Brain microvascular endothelial cell (primary cell): ENCODE data around the gene PLAC1.

Experiments used
- DNase-seq: peaks from one replicate; pipeline ENCODE4 v3.0.0-alpha.2; 2020
- H3K27ac ChIP-seq: fragments of 250-450 bp; sonication (Bioruptor Pico); 2 replicates; pipeline ENCODE4 v1.5.1; 2020; ENCODE audit warnings: mild to moderate bottlenecking, moderate library complexity
- H3K27me3 ChIP-seq: fragments of 250-450 bp; sonication (Bioruptor Pico); replicated peaks from 2 replicates; pipeline ENCODE4 v1.5.1; 2020; ENCODE audit warnings: mild to moderate bottlenecking
- H3K36me3 ChIP-seq: fragments of 250-450 bp; sonication (Bioruptor Pico); replicated peaks from 2 replicates; pipeline ENCODE4 v1.5.1; 2020; ENCODE audit warnings: mild to moderate bottlenecking
- H3K4me3 ChIP-seq: 2 replicates; pipeline ENCODE4 v1.5.1; 2011; ENCODE audit warnings: low read depth, mild to moderate bottlenecking, control low read depth, low read length, moderate library complexity
- CTCF ChIP-seq: IDR thresholded peaks from 2 replicates; pipeline ENCODE4 v1.5.1; 2011; ENCODE audit warnings: low read depth, mild to moderate bottlenecking, moderate library complexity, low read length, control low read depth, inconsistent platforms; ENCODE audit errors: missing control alignments
- in situ Hi-C: cut with HindIII; loops from 2 replicates; pipeline ENCODE4 v1.10.0; 2017; ENCODE audit warnings: low sequenced_read_pairs, low pct_ligation_motif_present

The PLAC1 gene

DNA sequence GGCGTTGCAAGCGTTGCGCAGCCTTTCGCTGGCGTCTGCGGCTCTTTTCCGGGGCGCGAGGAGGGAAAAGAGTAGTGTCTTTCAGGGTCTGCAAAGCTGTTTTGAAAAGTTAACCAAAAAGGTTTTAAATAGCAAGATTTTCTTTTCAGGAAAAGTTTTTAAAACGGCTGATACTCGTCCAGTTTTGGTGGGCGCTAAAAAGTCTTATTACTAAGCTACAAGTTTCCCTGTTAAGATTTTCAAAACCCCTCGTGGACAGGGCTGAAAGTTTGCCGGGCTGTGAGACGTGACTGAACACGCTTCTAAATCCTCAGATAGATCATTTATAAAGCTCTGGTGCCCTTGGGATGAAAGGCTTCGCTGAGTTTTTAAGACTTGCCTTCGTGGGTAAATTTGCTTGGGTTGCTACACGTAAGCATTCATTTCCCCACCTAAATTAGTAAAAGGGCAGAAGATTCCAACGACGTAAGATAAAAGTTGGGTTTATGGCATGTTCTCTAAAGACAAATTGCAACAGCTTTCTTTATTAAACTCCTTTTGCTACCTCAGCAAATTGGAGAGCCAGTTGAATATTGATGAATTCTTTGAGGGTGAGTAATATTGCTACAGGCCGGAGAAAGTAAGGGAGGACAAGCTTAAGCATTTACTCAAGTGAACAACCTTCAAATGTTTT is 106.8 kb downstream of the PLAC1 start:
- H3K27me3 ChIP-seq = no peaks in the 10 kb centered on the region
- no peak overlapping the region for H3K27ac ChIP-seq

GRCh38 chrX:134548257-134549201 is 109.7 kb downstream of the PLAC1 start:
- in situ Hi-C loops = no loop called here
- H3K27me3 ChIP-seq = no peaks in the 10 kb centered on the region
- no peaks in the 10 kb centered on the region for H3K36me3 ChIP-seq
- DNase-seq = no peak
- H3K4me3 ChIP-seq = peak overlapping the region; percentile 72
- TF ChIP-seq CTCF = no peak
- peak overlapping the region; percentile 88 for H3K27ac ChIP-seq

More for the DNA sequence above, 106.8 kb downstream of the PLAC1 start:
- no peak for TF ChIP-seq CTCF
- in situ Hi-C loops = no loop called here
- H3K36me3 ChIP-seq = no peaks in the 10 kb centered on the region
- H3K4me3 ChIP-seq = peak overlapping the region; percentile 72
- no peak for DNase-seq

GRCh38 chrX:134547047-134547679 is 111.1 kb downstream of the PLAC1 start:
- DNase-seq = no peak
- Histone ChIP-seq H3K27ac (no peak overlapping the region), H3K27me3 (no peaks in the 10 kb centered on the region), H3K4me3 (peak overlapping the region; percentile 72), H3K36me3 (no peaks in the 10 kb centered on the region)
- in situ Hi-C loops = no loop called here
- no peak for TF ChIP-seq CTCF

- Histone ChIP-seq H3K4me3 (no peak overlapping the region), H3K36me3 (no peaks in the 10 kb centered on the region), H3K27me3 (no peaks in the 10 kb centered on the region), H3K27ac (no peak overlapping the region)
- no peak for TF ChIP-seq CTCF
- in situ Hi-C loops = no loop called here
- DNase-seq = no peak
These were observed 112.1 kb downstream of the PLAC1 start for GRCh38 chrX:134546187-134546586.

DNA sequence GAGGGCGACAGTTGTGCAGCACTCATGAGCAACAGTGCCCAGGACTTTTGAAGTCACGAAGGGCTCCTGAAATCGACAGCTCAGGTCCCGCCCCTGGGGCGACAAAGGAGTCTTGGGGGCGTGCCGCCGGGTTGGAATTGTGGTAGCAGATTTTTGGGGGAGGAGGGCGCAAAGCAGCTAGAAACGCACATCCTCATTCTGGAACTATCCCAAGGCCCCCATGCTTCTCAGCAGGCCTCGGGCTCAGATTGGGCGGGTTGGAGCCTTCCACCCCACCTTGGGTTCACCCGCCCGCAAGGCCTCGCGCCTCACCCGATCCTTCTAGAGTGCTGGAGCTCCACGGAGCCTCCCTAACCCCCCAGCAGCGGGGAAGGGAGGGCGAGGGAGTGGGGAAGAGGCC is 112.8 kb downstream of the PLAC1 start:
- H3K27me3 ChIP-seq = no peaks in the 10 kb centered on the region
- in situ Hi-C loops = no loop called here
- H3K27ac ChIP-seq = no peak overlapping the region
- H3K36me3 ChIP-seq = no peaks in the 10 kb centered on the region
- no peak for DNase-seq
- TF ChIP-seq CTCF = no peak
- H3K4me3 ChIP-seq = no peak overlapping the region
